ENCODE data around the gene NPAS2. TPM values are rescaled to one million over a fixed set of nuclear protein-coding genes. Genes with fewer than 3 reads are reported as not detected.

Gene NPAS2
- total and polyA plus RNA-seq, 2 donors (not counting 3 experiments of a cell fraction or from before 2014, with no cell fraction given): 29.0 to 53.9 TPM

- ChIA-PET POLR2A (no interaction called here), CTCF (interaction anchor here (1.0 to 4.3 kb wide), 6 partner anchors 9 to 392 kb away, joined by 4 to 104 read pairs (median 9); no protein-coding TSS in a partner anchor)
- DNase-seq (ENCODE audit: low read depth, low spot score) (no peak), FAIRE-seq (no peak)
- Histone ChIP-seq H3K27me3 (ENCODE audit: control insufficient read depth in 2 of 2, insufficient read depth in 2 of 2, low read length in 2 of 2) (no peaks in the 10 kb centered on the region), H3K4me2 (ENCODE audit: insufficient read depth, low read length) (no peak overlapping the region), H3K36me3 (ENCODE audit: control insufficient read depth in 2 of 2, extremely low read depth in 1 of 2, insufficient read depth in 2 of 2, low read length in 2 of 2) (peaks cover 3 to 29% of the 10 kb centered on the region in 2 experiments), H3K27ac (ENCODE audit: insufficient read depth, low read depth, low read length) (no peak overlapping the region), H4K20me1 (replicated peaks; ENCODE audit: control insufficient read depth, extremely low read depth, insufficient read depth, low read length) (no peaks in the 10 kb centered on the region), H3K79me2 (ENCODE audit: control insufficient read depth, insufficient read depth, low read length) (no peaks in the 10 kb centered on the region), H3K9me3 (replicated peaks; ENCODE audit: control insufficient read depth, insufficient read depth, low read length) (no peaks in the 10 kb centered on the region), H3K4me3 (replicated peaks in 1 of 3; ENCODE audit: insufficient read depth in 1 of 3, low read depth in 1 of 3, low read length in 3 of 3) (no peak overlapping the region), H2AFZ (ENCODE audit: low read depth, low read length) (no peak overlapping the region), H3K9ac (replicated peaks; ENCODE audit: extremely low read depth, insufficient read depth, low read length) (no peak overlapping the region), H3K9me1 (replicated peaks; ENCODE audit: control insufficient read depth, extremely low read depth, insufficient read depth, low read length) (no peaks in the 10 kb centered on the region), H3K4me1 (ENCODE audit: control insufficient read depth, extremely low read depth, insufficient read depth, low read length) (peaks cover 7% of the 10 kb centered on the region)
- intact Hi-C loops (cut with micrococcal nuclease): loop anchor here (10.0 kb wide), 1 partner anchor 561 kb away; no protein-coding TSS in a partner anchor
- no peak for TF ChIP-seq EZH2 (IDR thresholded peaks at IDR 0.05; ENCODE audit: borderline replicate concordance, low read depth, low read length, severe bottlenecking)
- TF ChIP-seq POLR2AphosphoS5 (IDR thresholded peaks at IDR 0.05; ENCODE audit: insufficient read depth, low read depth, low read length): no peak
- no peak for TF ChIP-seq GATA2 (IDR thresholded peaks at IDR 0.05; ENCODE audit: insufficient read depth, insufficient read length, low read depth, low read length)
- TF ChIP-seq, protein P1, sequence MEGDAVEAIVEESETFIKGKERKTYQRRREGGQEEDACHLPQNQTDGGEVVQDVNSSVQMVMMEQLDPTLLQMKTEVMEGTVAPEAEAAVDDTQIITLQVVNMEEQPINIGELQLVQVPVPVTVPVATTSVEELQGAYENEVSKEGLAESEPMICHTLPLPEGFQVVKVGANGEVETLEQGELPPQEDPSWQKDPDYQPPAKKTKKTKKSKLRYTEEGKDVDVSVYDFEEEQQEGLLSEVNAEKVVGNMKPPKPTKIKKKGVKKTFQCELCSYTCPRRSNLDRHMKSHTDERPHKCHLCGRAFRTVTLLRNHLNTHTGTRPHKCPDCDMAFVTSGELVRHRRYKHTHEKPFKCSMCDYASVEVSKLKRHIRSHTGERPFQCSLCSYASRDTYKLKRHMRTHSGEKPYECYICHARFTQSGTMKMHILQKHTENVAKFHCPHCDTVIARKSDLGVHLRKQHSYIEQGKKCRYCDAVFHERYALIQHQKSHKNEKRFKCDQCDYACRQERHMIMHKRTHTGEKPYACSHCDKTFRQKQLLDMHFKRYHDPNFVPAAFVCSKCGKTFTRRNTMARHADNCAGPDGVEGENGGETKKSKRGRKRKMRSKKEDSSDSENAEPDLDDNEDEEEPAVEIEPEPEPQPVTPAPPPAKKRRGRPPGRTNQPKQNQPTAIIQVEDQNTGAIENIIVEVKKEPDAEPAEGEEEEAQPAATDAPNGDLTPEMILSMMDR (IDR thresholded peaks at IDR 0.05; ENCODE audit: extremely low read depth in 1 of 2, insufficient read depth in 1 of 2, low read depth in 1 of 2, low read length in 2 of 2): no peak
- BruUV-seq (replicated peaks): no TSS peak
- dilution Hi-C loops (cut with MboI; ENCODE audit: extremely low pct_ligation_motif_present, low sequenced_read_pairs): no loop called here
These were observed 166.2 kb downstream of the NPAS2 start for GRCh38 chr2:100986157-100986556.

- no TSS peak for BruUV-seq (replicated peaks)
- no peak overlapping the region for H3K4me3 ChIP-seq (replicated peaks in 1 of 3; ENCODE audit: insufficient read depth in 1 of 3, low read depth in 1 of 3, low read length in 3 of 3)
- peaks cover 2 to 24% of the 10 kb centered on the region in 2 experiments for H3K36me3 ChIP-seq (ENCODE audit: control insufficient read depth in 2 of 2, extremely low read depth in 1 of 2, insufficient read depth in 2 of 2, low read length in 2 of 2)
- dilution Hi-C loops (cut with MboI; ENCODE audit: extremely low pct_ligation_motif_present, low sequenced_read_pairs) (no loop called here), intact Hi-C loops (cut with micrococcal nuclease) (loop anchor here (10.0 kb wide), 1 partner anchor 563 kb away; no protein-coding TSS in a partner anchor)
- no peak overlapping the region for H2AFZ ChIP-seq (ENCODE audit: low read depth, low read length)
- H3K27ac ChIP-seq (ENCODE audit: insufficient read depth, low read depth, low read length): no peak overlapping the region
- H3K9me3 ChIP-seq (replicated peaks; ENCODE audit: control insufficient read depth, insufficient read depth, low read length): no peaks in the 10 kb centered on the region
- ChIA-PET CTCF (interaction anchor here (0.8 to 4.3 kb wide), 8 partner anchors 9 to 393 kb away, joined by 3 to 104 read pairs (median 4); partner anchors contain the start of gene RPL31), POLR2A (no interaction called here)
- H3K79me2 ChIP-seq (ENCODE audit: control insufficient read depth, insufficient read depth, low read length): no peaks in the 10 kb centered on the region
- H4K20me1 ChIP-seq (replicated peaks; ENCODE audit: control insufficient read depth, extremely low read depth, insufficient read depth, low read length): no peaks in the 10 kb centered on the region
- H3K4me2 ChIP-seq (ENCODE audit: insufficient read depth, low read length): no peak overlapping the region
- no peaks in the 10 kb centered on the region for H3K27me3 ChIP-seq (ENCODE audit: control insufficient read depth in 2 of 2, insufficient read depth in 2 of 2, low read length in 2 of 2)
- DNase-seq (ENCODE audit: low read depth, low spot score): no peak
- no peak for FAIRE-seq
- no peaks in the 10 kb centered on the region for H3K9me1 ChIP-seq (replicated peaks; ENCODE audit: control insufficient read depth, extremely low read depth, insufficient read depth, low read length)
- TF ChIP-seq POLR2A (IDR thresholded peaks at IDR 0.05; ENCODE audit: low read depth, low read length): no peak
- no peak for TF ChIP-seq MAX (IDR thresholded peaks at IDR 0.05; ENCODE audit: insufficient read depth, insufficient read length)
- no peak for TF ChIP-seq JUN (IDR thresholded peaks at IDR 0.05; ENCODE audit: borderline replicate concordance, insufficient read depth, insufficient read length, low read depth)
- TF ChIP-seq EZH2 (IDR thresholded peaks at IDR 0.05; ENCODE audit: borderline replicate concordance, low read depth, low read length, severe bottlenecking): no peak
- TF ChIP-seq, protein P1 (IDR thresholded peaks at IDR 0.05; ENCODE audit: extremely low read depth in 1 of 2, insufficient read depth in 1 of 2, low read depth in 1 of 2, low read length in 2 of 2): no peak
- no peak for TF ChIP-seq GATA2 (IDR thresholded peaks at IDR 0.05; ENCODE audit: insufficient read depth, insufficient read length, low read depth, low read length)
- TF ChIP-seq MYC (IDR thresholded peaks at IDR 0.05; ENCODE audit: low read depth, low read length): no peak
- TF ChIP-seq POLR2AphosphoS5 (IDR thresholded peaks at IDR 0.05; ENCODE audit: insufficient read depth, low read depth, low read length): no peak
- TF ChIP-seq FOS (IDR thresholded peaks at IDR 0.05; ENCODE audit: borderline replicate concordance, insufficient read depth, low read length): no peak
- peaks cover 7% of the 10 kb centered on the region for H3K4me1 ChIP-seq (ENCODE audit: control insufficient read depth, extremely low read depth, insufficient read depth, low read length)
- H3K9ac ChIP-seq (replicated peaks; ENCODE audit: extremely low read depth, insufficient read depth, low read length): no peak overlapping the region
These were observed 167.6 kb downstream of the NPAS2 start for GRCh38 chr2:100987536-100987935.
